CD4-positive, alpha-beta T cell treated with Interleukin-15 for 1 hour (primary cell): ENCODE results near the gene CNNM2.

Experiments
- DNase-seq: peaks from one replicate; pipeline ENCODE4 v3.0.0-alpha.2; 2020

Gene CNNM2

DNA sequence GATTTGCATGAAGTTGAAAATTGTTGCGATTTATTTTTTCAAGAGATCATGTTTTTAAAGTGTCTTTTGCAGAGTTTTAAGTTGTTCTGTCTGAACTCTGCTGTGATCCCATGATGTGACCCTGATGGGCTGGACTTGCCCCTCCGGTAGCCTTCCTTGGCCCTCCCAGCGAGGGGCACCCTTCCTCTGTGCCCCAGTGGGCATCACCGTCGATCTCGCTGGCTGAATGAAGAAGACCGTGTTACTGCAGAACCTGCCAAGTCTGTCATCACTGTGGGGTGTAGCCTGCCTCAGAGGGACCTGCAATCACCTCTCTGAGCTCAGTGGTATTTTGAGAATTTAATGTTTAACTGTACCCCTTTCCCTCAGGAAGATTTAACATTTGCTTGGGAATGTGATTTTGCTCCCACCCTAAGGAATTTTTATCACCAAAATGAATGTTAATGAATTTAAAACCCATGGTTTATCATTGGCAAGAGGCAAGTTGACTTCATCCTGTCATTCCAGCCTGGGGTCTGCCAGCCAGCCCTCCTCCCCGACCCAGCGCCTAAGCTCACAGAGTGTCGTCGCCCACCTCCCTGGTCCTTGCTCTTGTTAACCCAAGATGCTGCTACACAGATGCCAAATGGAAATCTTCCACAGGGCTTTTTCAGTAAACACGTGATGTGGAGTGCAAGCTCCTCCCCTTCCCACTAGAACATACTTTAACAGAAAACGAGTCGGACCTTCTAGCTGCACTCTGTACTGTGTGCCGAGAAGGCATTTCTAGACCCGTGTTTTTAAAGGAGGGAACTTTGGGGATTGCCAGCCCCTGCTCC, 159.6 kb downstream of the CNNM2 start:
- no peak for DNase-seq

DNA sequence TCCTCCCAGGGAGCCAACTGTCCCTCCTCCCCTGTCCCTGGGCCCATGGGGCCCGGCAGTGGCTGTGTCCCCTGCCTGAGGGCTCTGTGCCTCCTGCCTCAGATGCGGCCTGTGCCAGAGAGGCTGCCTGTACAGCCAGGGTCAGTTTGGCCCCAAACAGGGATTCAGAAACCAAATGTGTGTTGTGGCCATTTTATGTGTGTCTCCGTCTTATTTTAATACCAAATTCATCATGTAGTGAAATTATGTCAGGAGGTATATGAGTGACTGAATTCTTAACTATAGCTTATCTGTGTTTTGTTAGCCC, 160.2 kb downstream of the CNNM2 start:
- DNase-seq: no peak

DNA sequence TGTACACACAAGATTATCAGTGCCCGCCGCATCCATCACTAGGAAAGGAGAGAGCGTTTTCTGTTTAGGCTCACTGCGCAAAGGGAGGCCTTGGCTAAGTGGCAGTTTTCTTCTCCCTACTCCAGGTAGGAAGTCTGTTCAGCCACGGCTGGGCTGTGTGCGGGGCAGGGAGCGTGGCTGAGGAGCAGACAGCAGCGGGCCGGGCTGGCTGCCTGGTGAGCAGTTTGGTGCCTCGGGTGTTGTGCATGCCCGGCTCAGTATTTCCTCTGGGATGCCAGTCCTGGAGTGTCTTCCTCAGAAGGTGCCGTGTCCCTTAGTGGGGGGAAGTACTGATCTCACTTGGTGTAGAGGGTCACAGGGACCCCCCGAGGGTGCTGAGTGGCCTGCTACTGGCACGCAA, 160.6 kb downstream of the CNNM2 start:
- no peak for DNase-seq

DNA sequence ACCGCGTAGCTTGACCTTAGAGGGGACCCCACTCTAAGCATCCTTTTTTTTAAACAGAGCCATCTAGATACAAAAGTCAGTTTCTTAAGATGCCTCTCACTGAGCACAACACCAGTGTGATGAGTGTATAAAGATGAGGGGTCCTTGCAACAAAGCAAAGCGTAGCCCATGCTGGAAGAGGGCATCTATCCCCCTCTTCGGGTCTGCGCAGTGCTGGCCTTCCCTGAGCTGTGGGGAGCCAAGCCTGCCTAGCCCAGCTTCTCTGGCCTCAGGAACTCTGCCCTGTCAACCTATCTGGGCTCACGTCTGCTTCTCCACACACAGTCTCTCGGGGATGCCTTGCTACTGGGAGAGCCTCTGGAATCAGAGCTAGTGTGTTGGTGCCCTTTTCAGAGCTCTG, 161.0 kb downstream of the CNNM2 start:
- DNase-seq: no peak

DNA sequence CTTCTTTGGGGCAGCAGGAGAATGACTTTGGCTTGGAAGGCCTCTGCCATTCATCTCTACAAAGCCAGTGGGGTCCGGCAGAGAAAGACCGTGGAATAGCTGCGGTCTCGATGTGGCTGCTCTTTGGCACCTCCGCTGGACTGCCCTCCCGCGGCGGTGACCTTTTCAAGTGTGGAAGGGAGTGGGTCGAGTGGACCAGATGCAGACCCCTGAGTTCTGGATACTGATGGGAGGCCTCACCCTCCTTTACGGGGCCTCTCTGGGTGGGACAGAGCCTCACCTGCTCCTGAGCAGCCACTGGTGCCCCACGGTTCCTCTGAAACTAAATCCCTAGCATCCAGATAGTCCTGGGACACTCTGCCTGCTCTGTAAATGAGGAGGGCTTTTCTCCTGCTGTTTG, 161.9 kb downstream of the CNNM2 start:
- DNase-seq: no peak

DNA sequence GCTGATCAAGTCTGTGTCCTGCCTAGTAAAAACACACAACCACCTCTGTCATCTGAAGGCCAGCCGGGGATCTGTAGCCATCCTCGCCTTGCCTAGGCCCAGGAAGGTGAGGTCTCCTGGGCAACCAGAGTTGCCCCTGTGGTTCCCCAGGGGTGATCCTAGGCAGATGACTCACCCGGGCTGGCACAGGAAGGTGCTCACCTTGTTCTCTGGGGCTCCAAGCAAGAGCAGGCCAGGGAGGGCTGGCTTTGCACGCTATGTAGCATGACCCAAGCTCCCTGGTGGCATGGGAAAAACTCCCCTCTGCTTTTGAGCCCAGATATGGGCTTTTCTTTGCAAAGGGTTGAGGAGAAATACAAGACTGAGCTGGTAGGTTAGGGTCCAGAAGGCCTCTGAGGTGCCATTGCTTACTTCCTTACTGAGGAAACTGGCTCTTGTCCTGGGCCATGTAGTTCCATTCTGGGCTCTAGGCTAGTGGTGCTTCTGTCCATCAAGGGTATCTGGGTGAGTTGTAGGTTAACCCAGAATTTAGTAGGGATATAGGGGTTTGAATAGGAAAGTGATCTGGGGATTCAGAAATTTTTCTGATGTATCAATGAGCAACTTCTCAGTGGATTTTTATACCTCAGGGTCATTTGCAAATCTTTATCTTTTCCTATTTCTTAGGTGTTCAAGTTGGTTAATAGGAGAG, 162.9 kb downstream of the CNNM2 start:
- no peak for DNase-seq

DNA sequence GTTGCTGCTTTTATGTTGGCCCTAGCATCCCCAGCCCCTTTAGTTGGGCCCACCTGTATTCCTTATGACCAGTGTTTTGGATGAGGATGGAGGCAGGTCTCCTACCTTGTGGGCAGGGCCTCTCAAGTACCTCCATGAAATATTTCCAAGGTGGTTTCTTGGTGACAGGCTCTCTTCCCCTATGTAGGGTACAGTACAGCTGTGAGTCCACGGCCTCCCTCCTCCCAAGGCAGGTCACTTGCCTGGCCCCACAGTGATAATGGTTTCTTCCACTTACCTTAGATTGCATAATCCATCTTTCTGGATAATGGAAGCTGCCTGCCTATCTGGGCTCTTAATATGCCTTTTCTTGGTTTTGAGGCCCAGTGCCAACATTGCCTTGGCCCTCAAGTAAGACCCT, 164.6 kb downstream of the CNNM2 start:
- no peak for DNase-seq

DNA sequence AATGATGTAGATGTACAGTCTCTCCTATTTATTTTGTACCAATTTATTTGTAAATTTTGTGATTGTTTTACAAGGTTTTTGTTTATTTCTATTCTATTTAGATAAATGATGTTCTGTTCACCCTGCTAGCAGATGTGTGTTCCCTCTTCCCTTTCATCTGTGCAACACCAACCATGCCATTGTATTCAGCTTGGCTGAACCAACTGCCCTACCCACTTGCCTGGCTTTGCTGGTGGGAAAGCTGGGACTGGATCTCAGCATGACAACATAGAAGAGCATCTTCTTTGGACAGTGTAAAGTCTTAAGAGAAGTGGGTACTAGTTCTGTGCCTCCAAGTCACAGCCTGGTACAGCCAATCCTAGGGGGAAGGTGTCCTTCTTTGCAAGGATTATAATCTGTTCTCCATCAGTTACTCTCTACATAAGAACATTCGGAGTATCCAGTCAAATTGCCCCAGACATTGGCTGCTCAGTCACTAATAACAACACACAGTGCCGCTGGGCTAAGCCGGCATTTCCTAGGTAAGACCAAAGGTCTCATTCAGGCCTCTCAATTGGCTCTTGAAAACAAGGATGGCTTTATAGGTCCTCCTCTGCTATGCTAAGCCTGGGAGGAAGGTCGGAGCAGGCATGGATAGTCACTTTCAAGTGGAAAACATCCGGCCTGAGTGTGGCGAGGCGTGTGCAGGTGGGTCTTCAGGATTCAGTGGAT, 165.3 kb downstream of the CNNM2 start:
- no peak for DNase-seq

DNA sequence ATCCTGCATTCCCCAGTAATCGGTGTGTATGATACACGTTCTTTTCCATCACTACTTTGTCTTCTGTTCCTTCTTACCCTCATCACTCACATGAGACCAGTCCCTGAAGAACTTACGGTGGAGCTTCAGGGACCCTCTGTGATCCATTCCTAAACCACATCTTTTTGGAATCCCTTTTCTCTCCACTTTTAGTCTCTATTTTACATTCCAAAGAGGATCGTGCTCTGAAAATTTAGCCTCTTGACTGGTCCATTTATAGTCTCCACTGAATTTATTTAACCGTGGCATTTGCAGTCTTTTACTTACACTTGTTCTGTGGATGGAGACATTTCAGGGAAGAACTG, 165.9 kb downstream of the CNNM2 start:
- DNase-seq: no peak

DNA sequence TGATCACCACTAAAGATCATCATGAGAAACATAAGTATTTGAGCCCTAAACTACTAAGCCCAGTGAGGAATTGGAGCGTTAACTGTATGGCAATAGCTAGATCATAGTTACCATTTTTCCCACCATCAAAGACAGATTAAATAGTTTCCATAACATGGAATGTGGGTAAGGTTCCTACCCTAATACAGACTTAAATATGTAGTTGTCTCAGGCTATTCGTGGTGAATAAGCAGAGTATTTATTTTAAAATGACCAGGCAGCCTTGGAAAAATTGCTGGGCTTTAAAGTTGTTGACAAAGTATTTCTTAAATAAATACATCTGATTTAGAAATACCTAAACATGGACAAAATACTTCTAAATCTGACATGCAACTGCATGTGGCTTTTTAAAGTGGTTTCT, 168.2 kb downstream of the CNNM2 start:
- no peak for DNase-seq

DNA sequence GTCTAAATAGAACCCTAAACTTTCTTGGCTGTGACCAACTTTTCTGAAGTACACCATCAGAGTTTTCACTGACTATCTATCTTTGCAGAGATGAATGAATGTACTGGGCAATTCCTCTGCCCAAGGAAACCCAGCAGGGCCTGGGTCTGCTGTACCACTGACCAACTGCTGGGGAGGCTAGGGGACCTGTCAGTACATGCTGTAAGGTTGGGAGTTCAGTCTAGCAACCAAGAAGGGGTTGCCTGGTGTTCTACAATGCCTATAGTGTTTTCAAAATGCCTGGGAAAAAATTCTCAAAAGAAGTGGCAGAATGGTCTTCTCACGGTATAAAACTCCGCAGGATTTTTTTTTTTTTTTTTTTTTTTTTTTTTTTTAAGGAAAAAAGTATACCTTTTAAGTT, 168.7 kb downstream of the CNNM2 start:
- no peak for DNase-seq

DNA sequence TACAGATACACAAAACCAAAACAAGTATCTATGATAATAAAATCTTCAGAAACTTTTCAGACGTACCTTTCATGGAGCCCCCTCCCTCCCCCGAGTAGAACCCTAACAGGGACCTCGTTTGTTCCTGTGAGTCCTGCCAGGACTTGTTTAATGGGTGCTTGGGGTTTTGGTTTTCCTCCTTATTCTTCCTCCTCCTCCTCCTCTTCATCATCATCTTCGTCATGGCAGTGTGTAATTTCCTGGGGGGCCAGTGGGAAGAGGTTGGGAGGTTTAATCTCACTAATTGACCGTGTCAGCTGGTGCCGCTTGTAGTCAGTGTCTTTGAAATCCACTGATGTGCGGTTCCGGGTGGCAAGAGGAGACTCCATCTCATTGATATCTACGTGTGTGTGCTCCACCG, 171.4 kb downstream of the CNNM2 start:
- DNase-seq: no peak

DNA sequence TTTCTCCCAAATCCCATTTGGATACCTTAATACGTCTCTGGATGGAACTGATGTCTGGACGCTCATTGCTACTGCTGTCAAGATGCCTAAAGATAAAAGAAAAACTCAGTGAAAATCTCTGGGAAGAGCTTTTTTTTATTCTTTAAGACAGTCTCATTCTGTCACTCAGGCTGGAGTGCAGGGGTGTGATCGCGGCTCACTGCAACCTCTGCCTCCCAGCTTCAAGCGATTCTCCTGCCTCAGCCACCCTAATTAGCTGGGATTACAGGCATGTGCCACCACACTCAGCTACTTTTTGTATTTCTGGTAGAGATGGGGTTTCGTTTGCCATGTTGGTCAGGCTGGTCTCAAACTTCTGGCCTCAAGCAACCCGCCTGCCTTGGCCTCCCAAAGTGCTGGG, 172.8 kb downstream of the CNNM2 start:
- no peak for DNase-seq

DNA sequence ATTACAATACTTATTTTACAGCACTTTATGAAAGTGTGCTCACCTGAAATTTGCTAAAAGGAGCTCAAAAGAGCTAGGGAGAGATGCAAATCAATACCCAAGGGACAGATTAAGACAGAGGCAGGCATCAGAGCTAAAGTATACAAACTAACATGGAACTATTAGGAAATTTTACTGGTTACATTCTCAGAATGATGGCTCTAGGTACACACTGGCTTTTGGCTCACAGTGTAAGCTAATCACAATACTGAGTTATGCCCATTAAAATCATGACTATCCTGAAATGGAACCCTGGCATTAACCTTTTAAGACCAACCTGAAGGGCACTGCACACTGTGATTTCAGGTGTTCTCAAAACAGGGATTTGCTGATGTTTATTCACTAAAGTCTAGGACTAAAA, 176.9 kb downstream of the CNNM2 start:
- DNase-seq: no peak

DNA sequence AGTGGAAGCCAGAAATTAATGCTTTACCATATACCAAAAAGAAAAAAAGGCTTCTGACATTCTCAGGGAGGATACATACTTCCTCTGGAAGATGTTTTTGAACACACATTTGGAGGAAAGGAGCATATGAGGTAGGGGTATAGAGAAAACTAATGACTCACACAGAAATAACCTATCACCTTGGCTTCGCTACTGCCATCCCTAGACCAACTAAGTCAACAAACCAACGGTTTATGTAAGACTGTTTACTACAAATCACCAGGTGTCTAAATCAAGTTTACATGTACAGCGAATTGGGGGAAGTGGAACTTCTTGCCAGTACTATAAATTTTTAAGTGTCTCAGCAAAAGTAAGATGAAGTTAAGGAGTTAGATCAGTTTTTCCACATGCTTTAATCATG, 178.0 kb downstream of the CNNM2 start:
- DNase-seq: no peak

DNA sequence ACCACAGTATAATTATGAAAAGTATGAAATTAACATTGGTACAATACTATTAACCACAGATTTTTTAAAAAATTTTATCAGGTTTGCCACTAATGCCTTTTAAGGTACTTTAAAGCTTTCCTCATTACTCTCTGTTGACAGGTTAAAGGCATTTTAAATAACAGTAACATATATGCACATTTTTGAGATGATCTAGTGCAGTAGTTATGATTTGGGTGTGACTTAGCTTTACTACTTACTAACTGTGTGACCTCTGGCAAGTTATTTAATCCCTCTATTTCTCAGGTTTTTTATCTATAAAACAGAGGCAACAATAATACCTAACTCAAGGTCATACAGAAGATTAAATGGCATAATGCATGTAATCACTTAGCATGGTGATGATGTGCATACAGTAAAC, 180.1 kb downstream of the CNNM2 start:
- DNase-seq: no peak

DNA sequence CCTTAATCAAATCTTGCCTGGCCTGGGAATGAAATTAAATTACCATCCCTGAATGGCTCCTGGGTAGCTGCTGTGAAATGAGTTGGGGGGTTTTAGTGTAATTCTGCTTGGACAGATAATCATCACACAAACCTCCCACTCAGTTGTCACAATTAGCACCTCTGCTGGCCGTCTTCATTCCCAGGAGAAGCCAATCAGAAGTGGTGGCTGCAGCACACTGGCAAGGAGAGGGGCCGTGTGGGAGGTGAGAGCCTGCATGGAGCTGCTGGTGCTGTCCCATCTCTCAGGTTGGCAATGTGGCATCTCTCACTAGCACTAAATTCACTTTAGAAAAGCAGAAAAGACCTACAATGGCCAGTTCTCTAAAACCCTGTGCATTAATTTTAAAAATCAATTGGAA, 182.5 kb downstream of the CNNM2 start:
- no peak for DNase-seq

DNA sequence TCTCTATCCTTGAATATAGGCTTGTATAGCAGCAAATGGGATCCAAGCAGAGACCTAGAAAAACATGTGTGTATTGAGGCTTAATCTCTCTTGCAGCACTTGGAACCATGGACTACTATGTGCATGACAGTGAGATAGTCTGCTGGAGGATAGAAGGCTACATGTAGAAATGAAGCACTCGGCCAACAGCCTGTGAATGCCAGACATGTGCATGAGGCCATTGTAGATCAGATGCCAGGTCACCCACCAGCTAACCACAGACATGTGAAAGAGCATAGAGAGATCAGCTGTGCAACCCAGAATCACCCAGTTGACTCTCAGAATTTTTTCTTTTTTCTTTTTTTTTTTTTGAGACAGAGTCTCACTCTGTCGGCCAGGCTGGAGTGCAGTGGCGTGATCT, 184.1 kb downstream of the CNNM2 start:
- no peak for DNase-seq

DNA sequence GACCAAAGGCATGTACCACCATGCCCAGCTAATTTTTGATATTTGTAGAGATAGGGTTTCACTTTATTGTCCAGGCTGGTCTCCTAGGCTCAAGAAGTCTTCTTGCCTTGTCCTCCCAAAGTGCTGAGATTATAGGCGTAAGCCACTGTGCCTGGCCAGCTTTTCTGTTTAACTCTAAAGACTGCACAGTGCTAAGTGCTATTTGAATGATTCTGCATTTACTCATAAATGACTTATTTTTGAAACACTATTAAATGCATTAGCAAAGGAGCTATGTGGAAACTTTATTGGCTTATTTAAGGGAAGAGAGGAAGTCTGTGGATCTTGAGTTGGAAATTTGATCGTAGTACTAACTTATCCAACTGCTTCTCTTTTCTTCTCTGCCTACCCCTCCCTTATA, 185.9 kb downstream of the CNNM2 start:
- no peak for DNase-seq

DNA sequence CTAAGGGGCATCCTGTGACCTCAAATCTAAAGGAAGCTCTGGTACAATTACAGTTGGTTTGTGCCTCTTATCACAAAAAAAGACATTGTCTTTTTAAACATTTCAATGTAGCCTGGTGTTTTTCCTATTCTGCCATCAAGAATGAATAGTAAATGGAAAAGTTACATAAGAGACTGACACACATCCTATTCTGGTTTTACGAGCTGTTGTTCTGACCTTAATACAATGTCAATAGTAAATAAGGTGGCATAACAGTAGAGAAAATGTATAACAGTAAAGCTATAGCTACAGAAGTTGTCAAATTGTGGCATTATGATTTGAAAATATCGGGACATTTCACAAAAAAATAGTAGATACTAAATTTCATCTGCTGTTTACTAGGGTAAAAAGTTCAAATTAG, 186.6 kb downstream of the CNNM2 start:
- no peak for DNase-seq

DNA sequence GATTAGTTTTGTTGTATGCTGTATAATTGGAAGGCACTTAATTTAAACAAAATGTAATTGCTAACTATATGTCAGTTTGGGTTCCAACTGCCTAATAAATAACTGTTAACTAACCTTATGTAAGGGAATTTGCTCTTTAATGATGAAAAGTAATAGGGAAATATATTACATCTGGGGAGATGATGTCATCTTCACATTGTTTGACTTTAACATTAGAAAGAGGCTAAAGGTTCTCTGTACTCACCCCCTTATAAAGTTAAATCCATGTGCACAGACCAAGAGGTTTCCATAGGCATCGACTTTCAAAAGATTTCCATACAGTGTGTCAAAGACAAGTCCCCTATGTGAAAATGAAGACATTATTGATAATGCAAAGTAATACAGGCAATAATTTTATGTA, 187.4 kb downstream of the CNNM2 start:
- DNase-seq: no peak

DNA sequence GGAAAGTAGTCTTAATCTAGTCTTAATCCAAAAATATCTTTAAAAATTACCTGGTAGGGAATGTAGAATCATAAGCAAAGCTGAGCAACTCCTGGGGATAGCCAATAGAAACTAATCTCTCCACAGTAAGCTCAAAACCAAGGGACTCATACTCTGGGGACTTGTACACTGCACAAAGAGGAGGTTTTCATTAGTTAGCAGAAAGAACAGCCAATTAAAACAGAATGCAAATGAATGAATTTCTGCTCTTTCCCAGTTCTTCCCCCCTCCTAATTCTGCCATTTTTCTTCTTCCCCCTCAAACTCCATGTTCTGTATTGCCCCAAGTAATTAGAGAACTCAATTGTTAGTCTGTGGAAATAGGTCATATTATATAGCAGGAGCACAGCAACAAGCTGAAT, 188.4 kb downstream of the CNNM2 start:
- DNase-seq: no peak

DNA sequence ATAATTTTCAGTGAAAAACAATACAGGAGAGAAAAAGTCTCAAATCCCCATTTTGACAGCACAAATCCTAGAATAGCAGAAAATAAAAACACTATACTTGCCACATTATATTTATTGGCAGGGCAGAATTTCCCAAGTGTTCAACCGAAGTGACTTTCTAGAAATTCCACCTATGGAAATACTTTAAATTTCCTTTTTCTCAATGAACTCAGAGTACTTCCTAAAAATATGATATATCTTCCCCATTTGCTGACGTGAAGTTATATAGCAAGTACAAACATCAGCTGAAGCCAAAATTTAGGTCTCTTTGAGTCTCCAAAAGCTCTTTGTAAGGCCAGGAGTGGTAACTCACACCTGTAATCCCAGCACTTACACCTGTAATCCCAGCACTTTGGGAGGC, 191.7 kb downstream of the CNNM2 start:
- no peak for DNase-seq

DNA sequence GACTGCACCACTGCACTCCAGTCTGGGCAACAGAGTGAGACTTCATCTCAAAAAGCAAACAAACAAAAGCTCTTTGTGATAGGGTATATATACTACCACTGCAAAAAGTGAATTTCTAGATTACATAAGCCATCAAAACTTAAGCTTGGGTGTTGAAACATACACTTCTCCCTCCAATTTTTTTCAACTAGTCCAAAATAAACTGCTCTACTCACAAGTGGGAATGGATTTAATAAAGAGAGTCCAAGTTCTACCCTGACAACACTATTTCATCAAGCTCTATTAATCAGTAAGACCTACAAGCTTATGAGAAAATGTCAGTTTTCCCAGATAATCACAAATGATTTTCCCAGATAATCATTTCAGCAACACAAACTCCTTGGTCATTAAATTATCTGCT, 192.3 kb downstream of the CNNM2 start:
- no peak for DNase-seq
